ENCODE results near the gene DHX36. TPM values are rescaled to one million over a fixed set of nuclear protein-coding genes. Genes with fewer than 3 reads are reported as not detected.

Gene DHX36
- total RNA-seq, 1 experiment from 2014 or later, result 34.5 TPM

DNA sequence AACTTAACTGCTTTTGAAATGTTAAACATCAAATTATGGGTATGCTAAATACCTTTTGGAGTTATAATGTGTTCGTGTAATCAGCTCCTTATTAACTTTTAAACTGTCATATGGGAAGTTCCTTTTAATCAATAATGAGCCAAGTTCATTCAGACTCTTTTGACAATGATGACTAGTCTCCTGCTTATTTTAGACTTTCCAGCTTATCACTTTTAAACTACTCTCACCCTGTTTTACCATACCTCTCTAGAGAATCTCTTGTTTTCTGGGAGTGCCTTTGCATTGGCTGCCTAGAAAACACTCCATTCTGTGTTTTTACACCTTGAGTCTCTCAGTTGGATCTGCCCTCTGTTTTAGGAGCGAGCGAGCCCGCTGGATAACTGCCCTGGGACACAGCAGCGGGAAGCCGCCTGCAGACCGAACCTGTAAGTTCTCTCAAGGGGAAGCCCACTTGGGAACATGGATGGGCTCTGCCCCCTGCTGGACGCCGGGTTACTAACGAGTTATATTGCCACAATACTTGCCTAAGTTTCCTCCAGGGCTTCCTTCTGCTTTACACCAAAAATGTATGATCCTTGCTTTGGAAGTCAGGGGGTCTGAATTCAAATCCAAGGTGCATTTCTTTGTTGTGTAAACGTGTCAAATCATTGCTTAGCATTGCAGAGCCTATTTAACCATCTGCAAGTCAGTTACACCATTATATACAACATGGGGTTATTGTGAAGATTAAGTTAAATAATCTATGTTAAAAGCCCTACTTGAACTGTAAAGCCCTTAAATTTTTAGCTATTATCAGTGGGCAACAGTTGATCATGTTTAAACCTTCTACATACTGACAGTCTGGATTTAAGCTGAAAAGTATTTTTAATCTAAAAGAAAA lies 71.3 kb downstream of the DHX36 start:
- peak; percentile 97 for ATAC-seq

DNA sequence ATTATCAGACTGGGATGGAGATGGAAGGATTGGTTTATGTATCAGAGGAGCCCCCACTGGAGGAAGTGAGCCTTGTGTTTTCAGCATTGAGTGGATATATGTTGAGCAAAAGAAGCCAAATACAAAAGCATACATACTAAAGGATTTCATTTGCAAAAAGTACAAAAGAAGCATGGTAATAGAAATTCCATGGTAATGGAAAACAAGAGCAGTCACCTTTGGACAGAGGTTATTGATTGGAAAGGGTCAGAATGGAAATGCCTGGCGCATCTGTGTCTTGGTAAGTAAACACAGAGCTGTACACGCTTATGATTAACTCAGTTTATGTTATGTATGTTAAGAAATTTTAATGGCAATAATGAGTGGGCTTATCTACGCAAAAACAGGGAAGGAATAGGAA lies 72.7 kb downstream of the DHX36 start:
- TF ChIP-seq EZH2 (IDR thresholded peaks at IDR 0.05; ENCODE audit: low read length, unreplicated experiment) (no peak), EZH2phosphoT487 (IDR thresholded peaks at IDR 0.05; ENCODE audit: borderline replicate concordance, low read length) (no peak)
- TF ChIP-seq, protein P1, sequence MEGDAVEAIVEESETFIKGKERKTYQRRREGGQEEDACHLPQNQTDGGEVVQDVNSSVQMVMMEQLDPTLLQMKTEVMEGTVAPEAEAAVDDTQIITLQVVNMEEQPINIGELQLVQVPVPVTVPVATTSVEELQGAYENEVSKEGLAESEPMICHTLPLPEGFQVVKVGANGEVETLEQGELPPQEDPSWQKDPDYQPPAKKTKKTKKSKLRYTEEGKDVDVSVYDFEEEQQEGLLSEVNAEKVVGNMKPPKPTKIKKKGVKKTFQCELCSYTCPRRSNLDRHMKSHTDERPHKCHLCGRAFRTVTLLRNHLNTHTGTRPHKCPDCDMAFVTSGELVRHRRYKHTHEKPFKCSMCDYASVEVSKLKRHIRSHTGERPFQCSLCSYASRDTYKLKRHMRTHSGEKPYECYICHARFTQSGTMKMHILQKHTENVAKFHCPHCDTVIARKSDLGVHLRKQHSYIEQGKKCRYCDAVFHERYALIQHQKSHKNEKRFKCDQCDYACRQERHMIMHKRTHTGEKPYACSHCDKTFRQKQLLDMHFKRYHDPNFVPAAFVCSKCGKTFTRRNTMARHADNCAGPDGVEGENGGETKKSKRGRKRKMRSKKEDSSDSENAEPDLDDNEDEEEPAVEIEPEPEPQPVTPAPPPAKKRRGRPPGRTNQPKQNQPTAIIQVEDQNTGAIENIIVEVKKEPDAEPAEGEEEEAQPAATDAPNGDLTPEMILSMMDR (conservative IDR thresholded peaks at IDR 0.05; ENCODE audit: low read depth, low read length), result no peak
- Histone ChIP-seq H3K9me3 (ENCODE audit: low read length) (no peaks in the 10 kb centered on the region), H3K4me1 (ENCODE audit: insufficient read depth, low read length) (no peaks in the 10 kb centered on the region), H3F3A (ENCODE audit: low read length, unreplicated experiment) (no peaks in the 10 kb centered on the region), H3K79me2 (ENCODE audit: low read length) (no peaks in the 10 kb centered on the region), H3K9ac (ENCODE audit: low read length) (no peak overlapping the region), H3K36me3 (ENCODE audit: low read depth, low read length) (no peaks in the 10 kb centered on the region), H3K27ac (ENCODE audit: low read length) (no peak overlapping the region), H4K20me1 (ENCODE audit: low read length) (no peaks in the 10 kb centered on the region), H3K9me2 (replicated peaks; ENCODE audit: low read length) (no peaks in the 10 kb centered on the region), H3K27me3 (ENCODE audit: low read length) (no peaks in the 10 kb centered on the region), H3K4me3 (ENCODE audit: low read length) (no peak overlapping the region), H3K4me2 (ENCODE audit: low read length) (no peak overlapping the region), H2AFZ (ENCODE audit: low read length) (no peak overlapping the region)
- CTCF ChIA-PET, result no interaction called here
- ATAC-seq (no peak), DNase-seq (no peak)
- intact Hi-C loops (cut with micrococcal nuclease), result loop anchor here (10.0 kb wide), 1 partner anchor 127 kb away; the partner anchor contains the start of gene ARHGEF26
- POLR2A ChIA-PET (ENCODE audit: unreplicated experiment), result no interaction called here
- BruUV-seq (replicated peaks), result no TSS peak

More for the DNA sequence above, 71.3 kb downstream of the DHX36 start:
- intact Hi-C loops (cut with micrococcal nuclease), result loop anchor here (1.0 to 10.0 kb wide), 3 partner anchors 128 to 213 kb away; partner anchors contain the start of gene ARHGEF26
- peak overlapping the region; percentile 37; the same call in 1 of the 2 replicates for H3K4me2 ChIP-seq (ENCODE audit: low read length)
- H4K20me1 ChIP-seq (ENCODE audit: low read length), result no peaks in the 10 kb centered on the region
- POLR2A ChIA-PET (ENCODE audit: unreplicated experiment), result interaction anchor here (0.5 kb wide), 1 partner anchor 111 kb away, joined by 3 read pairs; no protein-coding TSS in a partner anchor
- no peaks in the 10 kb centered on the region for H3F3A ChIP-seq (ENCODE audit: low read length, unreplicated experiment)
- BruUV-seq (replicated peaks), result no TSS peak
- H3K36me3 ChIP-seq (ENCODE audit: low read depth, low read length), result peaks cover 2% of the 10 kb centered on the region; the same call in 1 of the 2 replicates
- H3K79me2 ChIP-seq (ENCODE audit: low read length), result no peaks in the 10 kb centered on the region
- no peak overlapping the region for H3K9ac ChIP-seq (ENCODE audit: low read length)
- peak; percentile 92 for DNase-seq
- H3K4me1 ChIP-seq (ENCODE audit: insufficient read depth, low read length), result no peaks in the 10 kb centered on the region
- no peak for TF ChIP-seq EZH2 (IDR thresholded peaks at IDR 0.05; ENCODE audit: low read length, unreplicated experiment)
- TF ChIP-seq, protein P1 (conservative IDR thresholded peaks at IDR 0.05; ENCODE audit: low read depth, low read length), result peak; percentile 96
- CTCF ChIA-PET, result interaction anchor here (0.5 to 1.1 kb wide), 5 partner anchors 57 to 141 kb away, joined by 3 to 10 read pairs (median 3); partner anchors contain the start of gene ARHGEF26
- H3K4me3 ChIP-seq (ENCODE audit: low read length), result no peak overlapping the region
- H3K27me3 ChIP-seq (ENCODE audit: low read length), result no peaks in the 10 kb centered on the region
- H3K9me2 ChIP-seq (replicated peaks; ENCODE audit: low read length), result no peaks in the 10 kb centered on the region
- H3K9me3 ChIP-seq (ENCODE audit: low read length), result no peaks in the 10 kb centered on the region
- H2AFZ ChIP-seq (ENCODE audit: low read length), result 0 out of 2 replicates have a peak overlapping the region, but pooled peaks have one; percentile 25
- H3K27ac ChIP-seq (ENCODE audit: low read length), result no peak overlapping the region
